Effector memory CD4-positive, alpha-beta T cell (primary cell): ENCODE results near the gene CARD10.

Experiments used
- DNase-seq, 3 donors: peaks; one replicate each; pipeline ENCODE4 v3.0.0-alpha.2; 2020
- H3K27ac ChIP-seq: 2 replicates; pipeline ENCODE4 v1.7.0; 2013; ENCODE audit warnings: mild to moderate bottlenecking, low read length, moderate library complexity; ENCODE audit not compliant: insufficient read depth, poor library complexity, severe bottlenecking
- H3K27me3 ChIP-seq: replicated peaks from 2 replicates; pipeline ENCODE4 v1.7.0; 2013; ENCODE audit warnings: mild to moderate bottlenecking, low read length; ENCODE audit not compliant: insufficient read depth, control insufficient read depth, poor library complexity, severe bottlenecking
- H3K36me3 ChIP-seq: 2 replicates; pipeline ENCODE4 v1.7.0; 2013; ENCODE audit warnings: mild to moderate bottlenecking, low read length, moderate library complexity; ENCODE audit not compliant: control insufficient read depth, insufficient read depth
- H3K4me1 ChIP-seq: 2 replicates; pipeline ENCODE4 v1.7.0; 2013; ENCODE audit warnings: low read length, mild to moderate bottlenecking; ENCODE audit not compliant: control insufficient read depth, insufficient read depth, poor library complexity, severe bottlenecking
- H3K4me3 ChIP-seq: 2 replicates; pipeline ENCODE4 v1.7.0; 2013; ENCODE audit warnings: low read length, low read depth, mild to moderate bottlenecking; ENCODE audit not compliant: insufficient read depth, poor library complexity, severe bottlenecking
- H3K9me3 ChIP-seq: 2 replicates; pipeline ENCODE4 v1.7.0; 2013; ENCODE audit warnings: mild to moderate bottlenecking, low read length, moderate library complexity; ENCODE audit not compliant: control insufficient read depth

The CARD10 gene

GRCh38 chr22:37464181-37464580 is 55.0 kb downstream of the CARD10 start:
- no peaks in the 10 kb centered on the region for H3K4me1 ChIP-seq
- no peak for DNase-seq
- no peak overlapping the region for H3K27ac ChIP-seq
- peaks cover 33% of the 10 kb centered on the region for H3K36me3 ChIP-seq
- no peaks in the 10 kb centered on the region for H3K9me3 ChIP-seq
- H3K4me3 ChIP-seq: no peak overlapping the region
- H3K27me3 ChIP-seq: no peaks in the 10 kb centered on the region

GRCh38 chr22:37462983-37463382 is 56.2 kb downstream of the CARD10 start:
- H3K27me3 ChIP-seq: no peaks in the 10 kb centered on the region
- no peaks in the 10 kb centered on the region for H3K9me3 ChIP-seq
- no peak overlapping the region for H3K27ac ChIP-seq
- DNase-seq: no peak
- H3K4me1 ChIP-seq: no peaks in the 10 kb centered on the region
- H3K4me3 ChIP-seq: no peak overlapping the region
- H3K36me3 ChIP-seq: peaks cover 30% of the 10 kb centered on the region

GRCh38 chr22:37462436-37462835 is 56.8 kb downstream of the CARD10 start:
- Histone ChIP-seq H3K4me3 (no peak overlapping the region), H3K4me1 (no peaks in the 10 kb centered on the region), H3K9me3 (no peaks in the 10 kb centered on the region), H3K36me3 (peaks cover 25% of the 10 kb centered on the region), H3K27ac (no peak overlapping the region), H3K27me3 (no peaks in the 10 kb centered on the region)
- no peak for DNase-seq

- H3K4me3 ChIP-seq: no peak overlapping the region
- no peak overlapping the region for H3K27ac ChIP-seq
- no peaks in the 10 kb centered on the region for H3K9me3 ChIP-seq
- peaks cover 21% of the 10 kb centered on the region for H3K36me3 ChIP-seq
- H3K4me1 ChIP-seq: no peaks in the 10 kb centered on the region
- H3K27me3 ChIP-seq: no peaks in the 10 kb centered on the region
- DNase-seq: no peak
These were observed 57.3 kb downstream of the CARD10 start for GRCh38 chr22:37461961-37462360.

- no peak for DNase-seq
- Histone ChIP-seq H3K9me3 (no peaks in the 10 kb centered on the region), H3K4me3 (no peak overlapping the region), H3K36me3 (peaks cover 12% of the 10 kb centered on the region), H3K4me1 (no peaks in the 10 kb centered on the region), H3K27me3 (no peaks in the 10 kb centered on the region), H3K27ac (no peak overlapping the region)
These were observed 58.5 kb downstream of the CARD10 start for GRCh38 chr22:37460684-37461083.

- H3K36me3 ChIP-seq: peaks cover 6% of the 10 kb centered on the region
- H3K27ac ChIP-seq: no peak overlapping the region
- H3K4me3 ChIP-seq: no peak overlapping the region
- H3K4me1 ChIP-seq: no peaks in the 10 kb centered on the region
- no peak for DNase-seq
- no peaks in the 10 kb centered on the region for H3K27me3 ChIP-seq
- no peaks in the 10 kb centered on the region for H3K9me3 ChIP-seq
These were observed 60.0 kb downstream of the CARD10 start for GRCh38 chr22:37459206-37459605.

- Histone ChIP-seq H3K4me1 (no peaks in the 10 kb centered on the region), H3K27me3 (no peaks in the 10 kb centered on the region), H3K36me3 (peaks cover 6% of the 10 kb centered on the region), H3K4me3 (no peak overlapping the region), H3K27ac (no peak overlapping the region), H3K9me3 (no peaks in the 10 kb centered on the region)
- peak; percentile 60 to 75 (median 64) for DNase-seq
These were observed 61.9 kb downstream of the CARD10 start for GRCh38 chr22:37457093-37457893.

GRCh38 chr22:37456346-37456745 is 62.9 kb downstream of the CARD10 start:
- no peak for DNase-seq
- H3K4me1 ChIP-seq: no peaks in the 10 kb centered on the region
- no peaks in the 10 kb centered on the region for H3K9me3 ChIP-seq
- H3K27ac ChIP-seq: no peak overlapping the region
- H3K36me3 ChIP-seq: peaks cover 6% of the 10 kb centered on the region
- H3K27me3 ChIP-seq: no peaks in the 10 kb centered on the region
- no peak overlapping the region for H3K4me3 ChIP-seq

GRCh38 chr22:37455896-37456295 is 63.3 kb downstream of the CARD10 start:
- DNase-seq: no peak
- no peaks in the 10 kb centered on the region for H3K9me3 ChIP-seq
- no peaks in the 10 kb centered on the region for H3K27me3 ChIP-seq
- no peak overlapping the region for H3K27ac ChIP-seq
- H3K36me3 ChIP-seq: peaks cover 6% of the 10 kb centered on the region
- H3K4me3 ChIP-seq: no peak overlapping the region
- H3K4me1 ChIP-seq: no peaks in the 10 kb centered on the region

- Histone ChIP-seq H3K9me3 (no peaks in the 10 kb centered on the region), H3K36me3 (peaks cover 4% of the 10 kb centered on the region), H3K27me3 (no peaks in the 10 kb centered on the region), H3K4me1 (no peaks in the 10 kb centered on the region), H3K4me3 (no peak overlapping the region), H3K27ac (no peak overlapping the region)
- DNase-seq: no peak
These were observed 64.1 kb downstream of the CARD10 start for GRCh38 chr22:37454857-37455686.
